GM08714 (cell line): Measurements from ENCODE around the gene SLC25A45.
A peak's percentile ranks its signal among the peaks of the same experiment; 100 is the strongest.

ENCODE experiments used
- H3K4me3 ChIP-seq: fragments of 200-500 bp; sonication (Bioruptor generic); 2 replicates; pipeline ENCODE4 v1.5.1; 2014; ENCODE audit warnings: mild to moderate bottlenecking, low read length, inconsistent platforms
- ZNF274 ChIP-seq: IDR thresholded peaks from 2 replicates; pipeline ENCODE4 v1.6.1; 2012; ENCODE audit warnings: mild to moderate bottlenecking, low read depth, low read length

Gene SLC25A45

GRCh38 chr11:65425105-65425970, 42.9 kb upstream of the SLC25A45 start:
- TF ChIP-seq ZNF274 = no peak

GRCh38 chr11:65424205-65425104, 42.0 kb upstream of the SLC25A45 start:
- no peak for TF ChIP-seq ZNF274
- peak overlapping the region; percentile 99 for H3K4me3 ChIP-seq

More at GRCh38 chr11:65425105-65425970, 42.9 kb upstream of the SLC25A45 start:
- H3K4me3 ChIP-seq = peak overlapping the region; percentile 99

GRCh38 chr11:65423516-65424204, 41.2 kb upstream of the SLC25A45 start:
- TF ChIP-seq ZNF274 = no peak
- H3K4me3 ChIP-seq = peak overlapping the region; percentile 99

DNA sequence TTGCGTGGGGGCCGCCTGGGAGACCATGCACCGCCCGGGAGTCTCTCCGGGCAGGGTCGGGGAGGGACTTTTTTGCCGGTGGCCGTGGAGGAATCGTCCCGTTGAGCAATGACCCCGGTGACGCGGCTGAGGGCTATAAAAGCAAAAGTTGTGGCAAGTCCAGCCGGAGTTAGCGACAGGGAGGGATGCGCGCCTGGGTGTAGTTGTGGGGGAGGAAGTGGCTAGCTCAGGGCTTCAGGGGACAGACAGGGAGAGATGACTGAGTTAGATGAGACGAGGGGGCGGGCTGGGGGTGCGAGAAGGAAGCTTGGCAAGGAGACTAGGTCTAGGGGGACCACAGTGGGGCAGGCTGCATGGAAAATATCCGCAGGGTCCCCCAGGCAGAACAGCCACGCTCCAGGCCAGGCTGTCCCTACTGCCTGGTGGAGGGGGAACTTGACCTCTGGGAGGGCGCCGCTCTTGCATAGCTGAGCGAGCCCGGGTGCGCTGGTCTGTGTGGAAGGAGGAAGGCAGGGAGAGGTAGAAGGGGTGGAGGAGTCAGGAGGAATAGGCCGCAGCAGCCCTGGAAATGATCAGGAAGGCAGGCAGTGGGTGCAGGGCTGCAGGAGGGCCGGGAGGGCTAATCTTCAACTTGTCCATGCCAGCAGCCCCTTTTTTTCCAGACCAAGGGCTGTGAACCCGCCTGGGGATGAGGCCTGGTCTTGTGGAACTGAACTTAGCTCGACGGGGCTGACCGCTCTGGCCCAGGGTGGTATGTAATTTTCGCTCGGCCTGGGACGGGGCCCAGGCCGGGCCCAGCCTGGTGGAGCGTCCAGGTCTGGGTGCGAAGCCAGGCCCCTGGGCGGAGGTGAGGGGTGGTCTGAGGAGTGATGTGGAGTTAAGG, 40.4 kb upstream of the SLC25A45 start, which contains the start of gene NEAT1:
Gene NEAT1 (plus strand): TSS at position 166 of the 883 bp plus-strand sequence.
- no peak for TF ChIP-seq ZNF274
- peak within 1 kb of the TSS; percentile 99 for H3K4me3 ChIP-seq

- TF ChIP-seq ZNF274 = no peak
- H3K4me3 ChIP-seq = peak overlapping the region; percentile 99; the same call in 1 of the 2 replicates
Measured at GRCh38 chr11:65421794-65422632, 39.6 kb upstream of the SLC25A45 start.

DNA sequence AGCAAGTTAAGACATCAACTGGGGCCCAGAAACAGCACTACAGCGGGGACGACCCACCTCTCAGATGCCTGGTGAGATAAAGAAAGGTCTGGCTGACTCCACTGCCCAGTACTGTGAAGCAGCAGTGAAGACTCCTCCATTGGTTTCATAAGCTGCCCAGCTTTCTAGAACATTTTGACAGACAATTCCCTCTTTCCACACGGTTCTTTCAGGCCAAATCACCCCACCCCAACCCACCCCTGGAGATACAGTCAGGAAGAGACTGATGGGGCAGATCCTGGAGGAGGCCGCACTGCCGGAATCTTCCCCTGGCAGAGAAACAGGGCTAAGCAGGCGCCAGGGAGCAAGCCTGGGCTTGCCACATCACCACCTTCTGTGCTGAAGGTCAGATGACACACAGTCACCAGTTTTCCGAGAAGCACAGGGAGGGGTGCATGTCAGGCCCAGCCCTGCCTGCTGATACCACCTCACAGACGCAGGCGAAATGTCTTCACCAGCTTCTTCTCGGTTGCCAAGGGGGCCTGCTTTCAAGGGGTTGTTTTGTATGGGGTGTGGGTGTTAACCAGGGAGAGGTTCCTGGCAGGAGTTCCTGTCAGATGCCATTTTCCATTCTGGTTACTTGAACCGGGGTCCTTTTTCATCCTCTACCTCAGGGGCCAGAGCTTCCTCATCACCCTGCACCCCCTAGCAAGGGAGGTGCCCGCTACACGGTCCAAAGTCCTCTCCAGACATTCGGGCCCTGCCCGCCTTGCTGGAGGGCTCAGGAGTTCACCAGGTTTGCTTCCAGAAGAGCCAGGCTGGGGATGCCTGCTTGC, 38.7 kb upstream of the SLC25A45 start:
- peak overlapping the region; percentile 76; the same call in 1 of the 2 replicates for H3K4me3 ChIP-seq

DNA sequence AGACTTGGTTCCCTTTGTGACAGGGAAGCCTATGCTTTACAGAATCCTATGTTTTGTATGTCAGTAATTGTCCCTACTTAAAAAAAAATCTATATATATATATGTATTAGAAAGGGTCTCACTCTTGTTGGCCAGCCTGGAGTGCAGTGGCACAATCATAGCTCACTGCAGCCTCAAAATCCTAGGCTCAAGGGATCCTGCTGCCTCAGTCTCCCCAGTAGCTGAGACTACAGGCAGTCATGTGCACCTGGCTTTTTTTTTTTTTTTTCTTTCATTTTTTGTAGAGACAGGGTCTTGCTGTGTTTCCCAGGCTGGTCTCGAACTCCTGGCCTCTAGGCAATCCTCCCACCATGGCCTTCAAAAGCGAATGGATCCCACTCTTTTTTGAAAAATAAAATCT, 38.1 kb upstream of the SLC25A45 start:
- H3K4me3 ChIP-seq = peak overlapping the region; percentile 76; the same call in 1 of the 2 replicates

More for the DNA sequence above, 38.7 kb upstream of the SLC25A45 start:
- no peak for TF ChIP-seq ZNF274

DNA sequence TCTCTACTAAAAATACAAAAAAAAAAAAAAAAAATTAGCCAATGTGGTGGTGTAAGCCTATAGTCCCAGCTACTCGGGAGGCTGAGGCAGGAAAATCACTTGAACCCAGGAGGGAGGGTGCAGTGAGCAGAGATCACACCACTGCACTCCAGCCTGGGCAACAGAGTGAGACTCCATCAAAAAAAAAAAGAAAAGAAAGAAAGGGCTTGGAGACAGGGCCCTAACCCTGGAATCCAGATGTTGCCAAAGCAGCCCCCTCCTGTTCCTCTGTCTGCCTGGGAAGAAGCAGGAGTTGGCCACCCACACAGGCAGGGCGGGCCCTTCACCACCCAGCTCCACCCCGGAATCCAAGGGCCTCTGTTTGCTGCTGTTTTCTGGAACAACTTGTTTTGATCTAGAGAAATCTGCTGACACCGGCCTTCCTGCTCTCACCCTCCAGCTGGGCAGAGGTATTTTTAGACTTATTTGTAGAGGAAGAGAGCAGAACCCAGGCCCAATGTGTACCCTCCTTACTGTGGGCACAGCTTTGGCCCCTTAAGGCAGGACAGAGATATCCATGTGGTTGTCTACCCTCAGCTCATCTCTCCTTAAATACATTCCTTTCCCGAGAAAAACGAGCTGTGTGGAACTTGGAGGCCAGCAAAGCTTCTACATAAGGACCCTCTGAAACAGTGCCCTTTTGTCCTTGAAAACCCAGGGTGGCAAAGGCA, 37.5 kb upstream of the SLC25A45 start:
- peak overlapping the region; percentile 68; the same call in 1 of the 2 replicates for H3K4me3 ChIP-seq

More for the DNA sequence above, 38.1 kb upstream of the SLC25A45 start:
- no peak for TF ChIP-seq ZNF274

GRCh38 chr11:65419460-65419771, 37.0 kb upstream of the SLC25A45 start:
- TF ChIP-seq ZNF274 = no peak
- peak overlapping the region; percentile 68; the same call in 1 of the 2 replicates for H3K4me3 ChIP-seq

More for the DNA sequence above, 37.5 kb upstream of the SLC25A45 start:
- no peak for TF ChIP-seq ZNF274

GRCh38 chr11:65418681-65419459, 36.4 kb upstream of the SLC25A45 start:
- peak overlapping the region; percentile 68; the same call in 1 of the 2 replicates for H3K4me3 ChIP-seq
- TF ChIP-seq ZNF274 = no peak
